Limb (tissue), 2 donors: ENCODE data around the gene GRXCR1.

ENCODE experiments used
- DNase-seq, 2 donors: peaks; one replicate each; pipeline ENCODE4 v3.0.0-alpha.2; 2016; ENCODE audit errors: extremely low spot score in 2 of 2

GRXCR1 gene

DNA sequence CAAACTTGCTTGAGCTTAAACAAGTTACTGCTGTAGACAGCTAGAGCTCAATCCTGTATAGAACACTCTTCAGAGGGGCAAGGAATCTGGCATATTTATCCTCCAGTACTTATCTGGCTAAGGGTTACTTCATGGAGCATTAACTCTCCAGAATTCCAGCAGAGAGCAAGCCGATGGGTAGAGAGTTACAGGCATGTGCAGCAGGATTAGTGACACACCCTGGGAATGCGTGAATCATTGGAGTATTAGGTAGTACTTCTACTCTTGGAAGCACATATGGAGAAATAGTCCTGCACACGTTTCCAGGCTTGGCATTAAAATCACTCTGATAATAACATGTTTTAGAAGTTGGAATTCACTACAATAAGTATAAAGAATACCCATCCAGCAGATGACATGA, 35.4 kb downstream of the GRXCR1 start:
- DNase-seq, result no peak

GRCh38 chr4:42928582-42928981, 36.1 kb downstream of the GRXCR1 start:
- DNase-seq, result no peak

GRCh38 chr4:42942216-42942615, 49.7 kb downstream of the GRXCR1 start:
- no peak for DNase-seq

- no peak for DNase-seq
These were observed 53.4 kb downstream of the GRXCR1 start for GRCh38 chr4:42945874-42946273.

DNA sequence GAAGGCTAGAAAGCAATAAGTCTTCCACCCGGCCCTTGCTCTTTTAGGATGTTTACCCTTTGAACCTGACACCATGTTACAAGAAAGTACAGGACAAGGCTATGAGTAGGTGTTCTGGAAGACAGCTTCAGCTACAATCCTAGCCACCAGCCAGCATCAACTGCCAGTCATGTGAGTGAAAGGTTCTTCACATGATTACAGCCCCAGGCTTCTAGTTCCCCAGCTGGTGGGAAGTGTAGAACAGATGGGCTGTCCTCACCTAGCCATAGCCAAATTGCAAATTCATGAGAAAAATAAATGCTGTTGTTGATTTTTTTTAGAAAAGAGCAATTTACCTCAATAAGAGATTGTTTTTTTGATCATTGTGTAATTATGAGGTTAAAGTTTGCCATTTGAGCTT, 60.8 kb downstream of the GRXCR1 start:
- no peak for DNase-seq

GRCh38 chr4:42954963-42955669, 62.6 kb downstream of the GRXCR1 start:
- peak in 1 of 2 donors; percentile 40 for DNase-seq

DNA sequence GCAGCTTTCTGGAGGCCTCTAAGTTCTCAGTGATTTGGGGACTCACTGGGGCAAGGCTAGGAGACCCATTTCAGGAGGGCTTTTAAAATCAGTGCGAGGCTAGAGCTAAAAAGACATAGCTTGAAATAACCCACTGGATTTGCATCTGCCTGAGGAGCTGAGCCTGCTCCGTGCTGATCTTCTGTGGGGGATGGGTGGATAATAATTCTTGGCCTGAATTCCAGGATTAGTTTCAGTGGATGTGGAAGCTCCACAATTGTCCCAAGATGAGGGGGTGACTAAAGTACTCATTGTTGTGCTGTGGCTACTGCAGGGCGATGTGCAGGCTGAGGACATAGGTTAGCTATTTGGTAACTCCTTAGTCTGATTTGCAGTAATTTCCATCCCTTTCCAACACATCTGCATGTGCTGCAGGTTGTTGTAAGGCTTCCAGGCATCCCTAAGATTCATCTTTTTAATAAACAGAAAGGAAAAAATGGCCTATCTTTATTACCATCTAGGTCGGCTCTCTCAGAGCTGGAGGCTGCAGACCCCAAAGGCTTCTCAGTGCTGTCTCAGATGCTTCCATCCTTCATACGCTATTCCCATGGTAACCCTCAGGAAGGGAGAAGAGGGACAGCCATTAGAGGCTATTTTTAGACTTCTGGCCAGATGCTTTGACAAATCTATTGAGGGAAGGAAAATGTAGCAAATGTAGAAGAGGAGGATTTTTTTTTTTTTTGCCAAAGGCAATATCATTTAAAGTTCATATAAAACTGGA, 63.4 kb downstream of the GRXCR1 start:
- no peak for DNase-seq

GRCh38 chr4:42965326-42965725, 72.8 kb downstream of the GRXCR1 start:
- DNase-seq, result no peak

DNA sequence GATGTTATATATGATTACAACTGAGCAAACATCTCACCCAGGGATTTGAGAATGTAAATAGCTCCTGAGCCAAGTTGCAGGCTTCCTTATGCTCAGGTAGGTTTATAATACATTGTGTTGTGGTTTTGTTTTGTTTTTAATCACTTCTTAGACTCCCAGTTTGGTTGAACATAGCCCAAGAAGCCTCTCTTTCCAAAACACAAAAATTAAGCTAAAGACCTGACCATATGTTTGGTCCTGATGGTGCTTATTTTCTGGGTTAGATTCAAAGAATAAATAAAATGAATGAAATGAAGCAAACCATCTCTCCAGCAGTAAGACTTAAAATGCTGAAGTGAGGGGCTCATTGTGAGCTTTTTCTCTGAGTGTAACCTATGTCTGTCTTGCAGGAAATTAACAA, 93.5 kb downstream of the GRXCR1 start:
- no peak for DNase-seq

DNA sequence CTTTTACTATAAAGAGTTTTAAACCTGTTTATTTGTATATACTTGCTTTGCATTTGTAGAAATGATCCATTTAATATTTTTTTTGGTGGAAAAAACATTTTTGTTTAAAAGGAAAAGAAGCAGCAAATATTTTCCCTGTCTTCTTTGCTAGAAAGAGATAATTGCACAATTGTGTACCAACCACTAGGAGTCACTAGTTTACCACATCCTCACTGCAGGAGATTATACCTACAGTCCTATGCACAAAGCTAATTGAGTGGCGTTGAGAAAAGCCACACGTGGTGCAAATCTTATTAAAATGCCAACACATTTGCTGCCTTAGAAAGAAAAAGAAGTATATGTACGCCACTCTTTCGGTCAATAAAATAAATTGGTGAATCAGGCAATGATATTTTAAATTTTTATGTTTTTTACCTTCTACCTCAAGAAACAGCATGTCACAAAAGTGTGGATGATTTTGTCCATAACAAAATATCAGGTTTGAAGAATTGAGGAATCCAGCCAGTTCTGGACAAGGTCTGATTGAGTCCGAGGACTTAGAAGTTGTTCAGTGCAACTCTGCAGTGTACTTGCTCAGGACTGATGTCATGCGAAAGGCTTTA, 102.9 kb downstream of the GRXCR1 start:
- peak in 1 of 2 donors; percentile 27 for DNase-seq

DNA sequence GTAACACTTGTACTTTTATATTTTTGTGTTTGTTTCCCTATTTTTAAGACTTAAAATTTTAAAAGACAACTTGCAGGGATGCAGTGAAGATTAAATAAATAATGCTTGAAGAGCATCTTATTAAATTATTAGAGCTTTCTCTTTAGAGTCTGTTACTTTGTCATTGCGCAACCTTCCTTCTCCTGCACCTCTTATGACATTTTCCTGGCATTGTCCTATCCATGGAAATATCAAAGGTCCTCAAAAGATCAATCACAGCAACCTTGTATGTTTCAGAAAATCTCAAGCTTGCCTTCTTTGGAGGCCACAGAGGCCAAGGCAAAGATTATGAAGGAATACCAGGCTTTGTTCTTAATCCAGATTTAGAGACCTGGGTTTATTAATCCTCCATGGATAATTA, 116.3 kb downstream of the GRXCR1 start:
- DNase-seq, result no peak

DNA sequence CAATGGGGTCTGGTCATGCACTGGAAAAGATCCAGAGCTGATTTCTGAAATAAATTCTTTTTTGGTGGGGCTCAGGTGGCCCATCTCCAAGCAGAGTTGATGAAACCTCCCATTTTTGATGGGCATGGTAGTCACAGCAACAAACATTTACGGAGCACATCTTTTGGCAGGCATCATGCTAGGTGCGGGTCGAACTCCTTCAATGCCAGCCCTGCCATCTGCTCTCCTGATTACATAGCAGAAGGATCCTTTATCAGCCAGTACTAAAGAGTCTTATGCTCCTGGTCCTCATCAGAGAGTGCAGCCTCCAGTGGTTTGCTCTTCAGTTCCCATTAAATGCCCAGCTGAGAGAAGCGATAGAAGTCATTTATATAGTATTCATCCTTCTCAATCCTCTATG, 121.7 kb downstream of the GRXCR1 start:
- no peak for DNase-seq

DNA sequence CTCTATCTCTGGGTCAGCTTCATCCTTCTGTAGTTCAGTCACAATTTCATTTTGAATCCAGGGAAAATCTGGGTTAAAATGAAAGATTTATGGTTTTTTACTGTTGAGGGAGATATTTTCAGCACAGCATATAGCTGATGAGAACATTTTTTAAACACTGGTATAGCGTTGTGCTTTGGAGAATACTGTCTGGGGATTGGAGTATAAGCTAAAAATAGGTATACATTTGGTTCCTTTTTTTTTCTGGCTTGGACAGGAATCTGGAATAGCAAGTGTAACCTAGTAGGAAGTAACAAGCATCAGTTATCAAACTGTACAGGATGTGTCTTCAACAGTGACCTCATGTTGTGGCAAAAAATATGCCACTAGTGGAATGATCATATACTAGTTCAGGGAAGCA, 149.1 kb downstream of the GRXCR1 start:
- no peak for DNase-seq

GRCh38 chr4:43047058-43047457, 154.5 kb downstream of the GRXCR1 start:
- peak in 1 of 2 donors; percentile 54 for DNase-seq

- DNase-seq, result no peak
These were observed 156.1 kb downstream of the GRXCR1 start for GRCh38 chr4:43048570-43048969.

- peak in 1 of 2 donors; percentile 8 for DNase-seq
These were observed 156.8 kb downstream of the GRXCR1 start for GRCh38 chr4:43049326-43049725.

- DNase-seq, result no peak
These were observed 173.9 kb downstream of the GRXCR1 start for GRCh38 chr4:43066415-43066814.

GRCh38 chr4:43071069-43071468, 178.6 kb downstream of the GRXCR1 start:
- no peak for DNase-seq
